MM.1S (cell line): ENCODE measurements around the gene HECW1.

ENCODE experiments used
- CTCF ChIP-seq: fragments of 300-600 bp; sonication (generic); IDR thresholded peaks from 2 replicates; pipeline ENCODE4 v1.5.1; 2016; ENCODE audit warnings: antibody characterized with exemption, low read length, mixed read lengths
- EZH2phosphoT487 ChIP-seq: fragments of 300-600 bp; sonication (generic); IDR thresholded peaks from 2 replicates; pipeline ENCODE4 v1.6.1; 2018; ENCODE audit warnings: antibody characterized with exemption, low read length

GRCh38 chr7:43575506-43575905, 463.1 kb downstream of the HECW1 start:
- TF ChIP-seq CTCF: no peak
- no peak for TF ChIP-seq EZH2phosphoT487
